IPS DF 4.7 (cell line): ENCODE measurements around the gene MIEN1.
"Not testable (repeated sequence)": the region's sequence is repeated elsewhere in the genome, so short reads cannot be mapped to it uniquely, and the experiment has no call there.

Experiments
- DNase-seq: peaks from one replicate; pipeline ENCODE4 v3.0.0-alpha.2; 2013; ENCODE audit warnings: low spot score; ENCODE audit errors: extremely low read depth

Gene MIEN1

GRCh38 chr17:39699157-39699817, 31.0 kb downstream of the MIEN1 start:
- not testable (repeated sequence) for DNase-seq

- no peak for DNase-seq
Measured at GRCh38 chr17:39697961-39698360, 32.4 kb downstream of the MIEN1 start.

DNA sequence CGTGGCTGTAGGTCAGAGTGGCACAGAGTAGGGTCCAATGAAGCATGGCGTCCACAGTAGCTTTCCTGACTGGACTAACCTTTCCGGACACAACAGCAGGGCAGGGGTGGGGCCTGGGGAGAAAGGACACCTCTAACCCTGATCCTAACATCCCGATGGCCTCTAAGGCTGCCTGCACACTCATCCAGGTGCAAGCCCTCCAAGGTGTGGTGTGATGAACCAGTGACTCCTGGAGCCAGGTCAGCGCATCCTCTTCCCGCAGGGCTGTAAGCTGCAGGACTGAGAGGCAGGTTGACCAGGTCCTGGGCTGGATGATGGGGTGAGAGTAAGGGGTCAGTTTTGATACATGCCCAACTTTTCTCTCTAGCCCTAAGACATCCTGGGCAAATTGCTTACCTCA, 33.6 kb downstream of the MIEN1 start:
- no peak for DNase-seq

DNA sequence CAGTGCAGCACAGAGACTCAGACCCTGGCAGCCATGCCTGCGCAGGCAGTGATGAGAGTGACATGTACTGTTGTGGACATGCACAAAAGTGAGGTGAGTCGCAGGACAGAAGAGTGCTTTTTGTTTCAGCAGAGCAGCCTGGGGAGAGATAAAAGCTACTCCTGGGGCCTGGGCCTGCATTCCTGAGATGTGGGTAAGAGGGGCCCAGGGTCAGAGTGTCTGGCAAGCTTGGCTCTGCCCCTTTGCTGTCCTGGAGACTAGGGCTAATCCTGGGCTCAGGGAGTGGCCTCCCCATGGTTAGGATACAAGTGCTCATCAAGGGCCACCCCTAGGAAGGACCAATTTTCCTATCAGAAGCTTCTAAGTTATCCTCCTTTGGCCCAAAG, 35.2 kb downstream of the MIEN1 start:
- no peak for DNase-seq

DNA sequence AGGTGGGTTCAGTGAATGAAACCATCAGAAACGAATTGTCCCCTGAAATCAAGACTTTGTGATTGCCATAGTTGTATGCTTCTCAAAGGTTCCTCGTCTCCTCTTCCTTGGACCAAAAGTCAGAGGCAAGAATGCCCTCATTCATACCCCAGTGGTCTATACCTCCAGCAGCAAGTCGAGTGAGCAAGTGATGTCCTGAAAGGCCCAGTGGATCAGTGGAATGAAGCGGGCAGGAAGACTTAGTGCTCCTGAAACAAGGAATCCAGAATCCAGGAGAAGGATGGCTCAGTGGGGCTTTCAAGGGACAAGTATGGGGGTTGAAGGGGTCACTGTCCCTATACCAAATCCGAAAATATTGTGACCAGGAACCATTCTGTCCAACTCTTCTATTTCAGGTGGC, 35.7 kb downstream of the MIEN1 start:
- DNase-seq, result no peak

DNA sequence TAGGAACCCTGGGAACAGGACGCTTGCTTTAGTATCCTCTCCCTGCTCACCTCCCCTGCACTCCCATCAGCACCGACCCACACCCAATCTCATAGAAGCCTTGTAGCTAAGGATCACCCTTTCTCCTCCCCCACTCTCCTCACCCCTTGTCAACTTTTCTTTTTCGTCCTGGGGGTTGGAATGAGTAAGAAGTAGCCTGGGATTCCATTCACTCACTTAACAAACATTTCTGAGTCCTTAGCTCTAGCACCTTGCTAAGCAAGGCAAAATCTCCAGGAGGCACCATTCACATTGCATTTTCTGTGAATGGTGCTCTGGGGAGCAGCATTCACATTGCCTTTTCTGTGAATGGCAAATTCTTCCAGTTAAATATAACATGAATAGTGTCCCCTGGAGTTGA, 41.4 kb downstream of the MIEN1 start:
- DNase-seq, result peak; percentile 90

GRCh38 chr17:39688475-39688835, 41.9 kb downstream of the MIEN1 start:
- DNase-seq, result no peak

DNA sequence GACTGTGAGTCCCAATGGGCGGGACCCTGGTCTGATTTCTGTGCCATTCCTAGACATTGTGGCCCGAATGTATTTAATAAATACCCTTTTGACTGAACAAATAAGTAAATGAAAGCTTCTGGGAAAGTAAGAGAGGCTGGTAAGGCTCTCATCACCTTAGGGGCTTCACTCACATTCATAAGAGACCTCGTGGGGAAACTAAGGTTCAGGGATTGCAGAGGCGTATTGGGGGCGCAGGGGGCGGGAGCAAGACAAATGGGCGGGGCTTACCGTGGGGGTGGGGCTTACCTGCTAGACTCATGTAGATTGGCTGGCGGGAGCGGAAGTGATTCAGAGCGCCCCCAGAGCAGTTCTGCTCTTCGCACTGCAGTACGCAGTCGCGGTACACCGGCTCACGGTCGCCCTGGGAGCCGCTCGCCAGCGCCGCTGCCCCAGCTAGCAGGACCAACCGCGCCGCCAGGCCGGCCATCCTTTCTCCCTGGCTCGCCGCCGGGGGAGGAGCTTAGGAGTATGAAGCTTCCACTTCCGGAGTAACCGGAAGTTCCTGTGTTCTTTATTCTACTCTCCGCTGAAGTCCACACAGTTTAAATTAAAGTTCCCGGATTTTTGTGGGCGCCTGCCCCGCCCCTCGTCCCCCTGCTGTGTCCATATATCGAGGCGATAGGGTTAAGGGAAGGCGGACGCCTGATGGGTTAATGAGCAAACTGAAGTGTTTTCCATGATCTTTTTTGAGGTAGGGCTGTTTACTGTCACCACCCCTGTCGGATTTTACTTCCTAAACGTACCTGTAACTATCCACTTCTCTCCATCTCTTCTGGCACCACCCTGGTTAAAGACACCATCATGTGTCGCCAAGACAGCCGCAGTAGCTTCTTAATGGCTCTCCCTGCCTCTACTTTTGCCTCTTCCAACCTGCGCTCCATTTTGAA, 42.5 kb downstream of the MIEN1 start, which contains the start of gene PGAP3:
PGAP3 (minus strand) TSS at position 512 of the 929 bp plus-strand sequence; CDS start at position 469, 43 bp downstream.
- DNase-seq, result no peak

DNA sequence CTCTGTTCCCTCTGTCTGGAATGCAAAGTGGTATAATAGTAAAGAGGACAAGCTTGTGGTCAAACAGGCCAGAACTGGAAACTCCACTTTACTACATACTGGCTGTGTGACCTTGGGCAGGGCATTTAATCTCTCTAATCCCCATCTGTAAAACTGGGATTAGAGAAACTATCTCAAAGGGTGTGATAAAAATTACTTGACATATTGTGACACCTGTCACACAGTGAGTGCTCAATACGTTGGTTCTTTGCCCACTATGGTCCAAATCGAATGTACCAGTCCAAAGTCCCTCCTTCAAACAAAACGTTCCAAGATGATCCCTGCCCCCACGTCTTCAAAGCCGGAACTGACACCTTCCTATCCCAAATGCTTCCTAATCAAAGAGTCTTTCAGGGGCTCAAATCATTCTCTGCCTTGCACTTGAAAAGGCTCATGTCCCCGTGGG, 43.2 kb downstream of the MIEN1 start:
- DNase-seq, result no peak

DNA sequence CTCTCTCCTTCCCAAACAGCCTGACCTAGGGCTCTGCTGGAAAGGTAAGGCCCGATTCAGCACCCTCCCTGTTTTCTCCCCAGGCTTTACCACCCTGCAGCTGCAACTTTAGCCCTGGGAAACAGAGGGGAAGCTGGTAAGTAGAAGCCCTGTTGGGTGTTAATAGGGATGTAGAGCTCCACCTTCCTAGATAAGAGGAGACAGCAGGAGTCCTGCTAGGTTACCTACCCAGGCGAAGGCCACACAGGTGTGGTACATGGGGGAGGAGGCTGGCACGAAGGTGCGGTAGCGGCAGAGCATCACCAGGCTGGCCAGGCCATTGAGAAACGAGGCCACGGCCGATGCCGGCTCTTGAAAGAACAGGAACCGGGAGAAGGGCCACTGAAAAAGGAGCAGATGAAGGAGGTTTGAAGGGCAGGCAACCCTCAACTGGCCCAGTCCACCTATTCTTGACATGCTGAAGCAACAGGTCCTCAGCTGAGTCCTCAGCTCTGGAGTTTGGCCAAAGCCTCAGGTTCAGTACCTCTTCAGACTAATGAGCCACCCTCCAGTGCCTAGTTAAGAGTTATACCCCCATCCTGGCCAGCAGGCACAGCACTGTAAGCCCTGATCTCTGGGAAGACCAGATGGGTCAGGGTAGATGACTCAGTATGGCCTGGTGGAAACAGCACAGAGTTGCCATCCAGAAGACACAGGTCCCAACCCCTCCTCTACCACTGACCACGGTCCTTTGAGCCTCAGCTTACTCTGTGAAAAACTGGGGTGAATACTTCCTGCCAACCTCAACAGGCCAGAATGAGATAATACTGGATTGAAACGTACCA, 45.8 kb downstream of the MIEN1 start:
- no peak for DNase-seq

GRCh38 chr17:39683295-39683939, 46.9 kb downstream of the MIEN1 start:
- DNase-seq, result no peak

GRCh38 chr17:39679521-39680192, 50.7 kb downstream of the MIEN1 start:
- no peak for DNase-seq
